Activated naive CD4-positive, alpha-beta T cell treated with anti-CD3 and anti-CD28 coated beads, Interleukin-2, amount 10 ng/mL, durations not matched to agents 7 days and 5 days (primary cell): Measurements from ENCODE around the gene SUN5.
"Not testable (repeated sequence)": the region's sequence is repeated elsewhere in the genome, so short reads cannot be mapped to it uniquely, and the experiment has no call there.

Source experiments
- CTCF ChIA-PET: fragments of 350-600 bp; sonication (Branson Sonifier 250); formaldehyde crosslinking; loops from one replicate; lab custom pipeline; 2021; ENCODE audit warnings: antibody characterized with exemption; lab: Charles Lee
- DNase-seq: peaks from one replicate; pipeline ENCODE4 v3.0.0-alpha.2; 2020
- H3K27ac Mint-ChIP-seq: one replicate; pipeline ENCODE4 v1.8.0; 2021; ENCODE audit warnings: mild to moderate bottlenecking, moderate library complexity, mixed read lengths
- H3K27me3 Mint-ChIP-seq: one replicate; pipeline ENCODE4 v1.8.0; 2021; ENCODE audit warnings: mild to moderate bottlenecking, mixed read lengths
- H3K36me3 Mint-ChIP-seq: one replicate; pipeline ENCODE4 v1.8.0; 2021; ENCODE audit warnings: mixed read lengths
- H3K4me1 Mint-ChIP-seq: one replicate; pipeline ENCODE4 v1.8.0; 2021; ENCODE audit warnings: mixed read lengths
- H3K4me3 Mint-ChIP-seq: one replicate; pipeline ENCODE4 v1.8.0; 2021; ENCODE audit warnings: mild to moderate bottlenecking, moderate library complexity, mixed read lengths
- H3K9me3 Mint-ChIP-seq: one replicate; pipeline ENCODE4 v1.8.0; 2021; ENCODE audit warnings: mixed read lengths

The SUN5 gene

GRCh38 chr20:32958574-32958973 is 45.7 kb downstream of the SUN5 start:
- CTCF ChIA-PET, result interaction anchor here (0.6 to 2.8 kb wide), 3 partner anchors 13 to 54 kb away, joined by 3 to 14 read pairs (median 4); no protein-coding TSS in a partner anchor
- H3K9me3 Mint-ChIP-seq, result peaks cover 18% of the 10 kb centered on the region
- peaks cover 9% of the 10 kb centered on the region for H3K36me3 Mint-ChIP-seq
- peaks cover 10% of the 10 kb centered on the region for H3K4me1 Mint-ChIP-seq
- H3K27ac Mint-ChIP-seq, result no peak overlapping the region
- DNase-seq, result no peak
- peaks cover 4% of the 10 kb centered on the region for H3K27me3 Mint-ChIP-seq
- H3K4me3 Mint-ChIP-seq, result no peak overlapping the region

- Mint-ChIP-seq H3K36me3 (peaks cover 12% of the 10 kb centered on the region), H3K27me3 (peaks cover 3% of the 10 kb centered on the region), H3K9me3 (peaks cover 19% of the 10 kb centered on the region), H3K4me1 (no peaks in the 10 kb centered on the region), H3K4me3 (no peak overlapping the region), H3K27ac (no peak overlapping the region)
- DNase-seq, result no peak
- CTCF ChIA-PET, result interaction anchor here (1.1 to 2.8 kb wide), 3 partner anchors 8 to 53 kb away, joined by 3 to 14 read pairs (median 4); no protein-coding TSS in a partner anchor
Observed at GRCh38 chr20:32957459-32957858, 46.8 kb downstream of the SUN5 start.

GRCh38 chr20:32950539-32950938 is 53.7 kb downstream of the SUN5 start:
- not testable (repeated sequence) for H3K9me3 Mint-ChIP-seq, H3K27ac Mint-ChIP-seq
- CTCF ChIA-PET, result interaction anchor here (1.1 to 1.5 kb wide), 2 partner anchors 14 to 49 kb away, joined by 3 to 4 read pairs; no protein-coding TSS in a partner anchor

GRCh38 chr20:32946629-32947028 is 57.6 kb downstream of the SUN5 start:
- no peaks in the 10 kb centered on the region for H3K9me3 Mint-ChIP-seq

More at GRCh38 chr20:32950539-32950938, 53.7 kb downstream of the SUN5 start:
- not testable (repeated sequence) for H3K36me3 Mint-ChIP-seq, H3K27me3 Mint-ChIP-seq, H3K4me3 Mint-ChIP-seq, DNase-seq
- H3K4me1 Mint-ChIP-seq, result peaks cover 43% of the 10 kb centered on the region

GRCh38 chr20:32945710-32946221 is 58.5 kb downstream of the SUN5 start:
- H3K4me3 Mint-ChIP-seq, result no peak overlapping the region
- peak overlapping the region; percentile 66 for H3K27ac Mint-ChIP-seq

More at GRCh38 chr20:32946629-32947028, 57.6 kb downstream of the SUN5 start:
- no peaks in the 10 kb centered on the region for H3K27me3 Mint-ChIP-seq
- peak overlapping the region; percentile 66 for H3K27ac Mint-ChIP-seq
- peaks cover 45% of the 10 kb centered on the region for H3K4me1 Mint-ChIP-seq
- DNase-seq, result no peak
- H3K36me3 Mint-ChIP-seq, result no peaks in the 10 kb centered on the region
- CTCF ChIA-PET, result interaction anchor here (1.1 to 4.2 kb wide), 12 partner anchors 11 to 345 kb away, joined by 3 to 26 read pairs (median 10); partner anchors contain the start of gene SUN5
- H3K4me3 Mint-ChIP-seq, result no peak overlapping the region

GRCh38 chr20:32943490-32944052 is 60.7 kb downstream of the SUN5 start:
- DNase-seq, result no peak
- Mint-ChIP-seq H3K27ac (no peak overlapping the region), H3K36me3 (no peaks in the 10 kb centered on the region), H3K4me1 (peaks cover 18% of the 10 kb centered on the region), H3K27me3 (peaks cover 14% of the 10 kb centered on the region), H3K9me3 (no peaks in the 10 kb centered on the region), H3K4me3 (no peak overlapping the region)
- CTCF ChIA-PET, result interaction anchor here (1.9 to 4.2 kb wide), 4 partner anchors 19 to 42 kb away, joined by 5 to 26 read pairs (median 21); no protein-coding TSS in a partner anchor

More at GRCh38 chr20:32945710-32946221, 58.5 kb downstream of the SUN5 start:
- CTCF ChIA-PET, result interaction anchor here (0.7 to 4.2 kb wide), 26 partner anchors 9 to 356 kb away, joined by 3 to 26 read pairs (median 4); partner anchors contain the start of genes BPIFB6 and SUN5
- H3K4me1 Mint-ChIP-seq, result peaks cover 37% of the 10 kb centered on the region
- no peaks in the 10 kb centered on the region for H3K27me3 Mint-ChIP-seq
- H3K36me3 Mint-ChIP-seq, result no peaks in the 10 kb centered on the region
- DNase-seq, result no peak
- H3K9me3 Mint-ChIP-seq, result no peaks in the 10 kb centered on the region

- CTCF ChIA-PET, result no interaction called here
- Mint-ChIP-seq H3K27ac (no peak overlapping the region), H3K9me3 (no peaks in the 10 kb centered on the region), H3K4me1 (peaks cover 12% of the 10 kb centered on the region), H3K4me3 (no peak overlapping the region), H3K27me3 (peaks cover 14% of the 10 kb centered on the region), H3K36me3 (no peaks in the 10 kb centered on the region)
- no peak for DNase-seq
Observed at GRCh38 chr20:32941155-32941885, 62.9 kb downstream of the SUN5 start.

- Mint-ChIP-seq H3K4me1 (no peaks in the 10 kb centered on the region), H3K27me3 (peaks cover 12% of the 10 kb centered on the region), H3K4me3 (no peak overlapping the region), H3K9me3 (no peaks in the 10 kb centered on the region), H3K36me3 (no peaks in the 10 kb centered on the region), H3K27ac (no peak overlapping the region)
- CTCF ChIA-PET, result no interaction called here
- no peak for DNase-seq
Observed at GRCh38 chr20:32934580-32934979, 69.7 kb downstream of the SUN5 start.
